HepG2 (cell line): ENCODE results near the gene PCGF3. TPM values are rescaled to one million over a fixed set of nuclear protein-coding genes. Genes with fewer than 3 reads are reported as not detected.
A peak's percentile ranks its signal among the peaks of the same experiment; 100 is the strongest.

ENCODE experiments used
- ATAC-seq: fragments of 200-7000 bp; cut with Tn5 transposase; 3 replicates; pipeline ENCODE4 v1.9.1; 2020; ENCODE audit warnings: mild to moderate bottlenecking, moderate library complexity
- BruUV-seq: library from RNA; stranded (reverse); fragments of 400-500 nt; replicated peaks from 2 replicates; lab custom pipeline; 2021; lab: Mats Ljungman, UMichigan
- CTCF ChIA-PET: fragments of 300-600 bp; formaldehyde crosslinking; extraction: SDS; loops from one replicate; lab custom pipeline; 2021; ENCODE audit warnings: low total read pairs, inconsistent platforms, low intra/inter-chr PET ratio; lab: Yijun Ruan, JAX
- POLR2A ChIA-PET: fragments of 350-600 bp; sonication (Branson Sonifier 250); formaldehyde crosslinking; loops from one replicate; lab custom pipeline; 2020; ENCODE audit warnings: antibody characterized with exemption, inconsistent platforms; lab: Yijun Ruan, JAX
- DNase-seq: peaks from one replicate; pipeline ENCODE4 v3.0.0-alpha.2; 2015; ENCODE audit warnings: low spot score
- FAIRE-seq: peaks from 3 replicates; lab custom pipeline; 2011; peaks lifted over from hg19 to GRCh38; lab: Jason Lieb, UNC
- H2AFZ ChIP-seq: one replicate; pipeline ENCODE4 v1.6.1; 2011; ENCODE audit warnings: low read length, inconsistent platforms
- H3K27ac ChIP-seq: fragments of 300-600 bp; 3 replicates; pipeline ENCODE4 v1.8.0; 2011; ENCODE audit warnings: mixed run types, mild to moderate bottlenecking, mixed read lengths, low read length, inconsistent platforms; ENCODE audit not compliant: insufficient read depth; ENCODE audit errors: extremely low read length
- H3K27me3 ChIP-seq, 2 experiments: fragments of 200-600 bp in 1 of 2; 2 replicates in 1 of 2; 3 replicates in 1 of 2; pipeline versions ENCODE4 v1.6.0 to v1.8.0; 2011; ENCODE audit warnings: low read length in 2 of 2, mild to moderate bottlenecking in 2 of 2, moderate library complexity in 2 of 2, inconsistent platforms in 1 of 2; ENCODE audit not compliant: insufficient read depth in 2 of 2, control insufficient read depth in 1 of 2
- H3K36me3 ChIP-seq, 2 experiments: fragments of 200-600 bp in 1 of 2; replicated peaks in 1 of 2; 2 replicates in 1 of 2; 3 replicates in 1 of 2; pipeline versions ENCODE4 v1.5.1 to v1.8.0; 2011; ENCODE audit warnings: low read length in 2 of 2, inconsistent platforms in 1 of 2; ENCODE audit not compliant: insufficient read depth in 2 of 2, control insufficient read depth in 1 of 2
- H3K4me1 ChIP-seq: 2 replicates; pipeline ENCODE4 v1.5.1; 2012; ENCODE audit warnings: low read length, inconsistent platforms; ENCODE audit not compliant: insufficient read depth
- H3K4me2 ChIP-seq: 2 replicates; pipeline ENCODE4 v1.6.0; 2011; ENCODE audit warnings: low read depth, low read length, inconsistent platforms
- H3K4me3 ChIP-seq, 3 experiments: fragments of 200-600 bp in 1 of 3; sonication (generic), shearing (Covaris generic) in 1 of 3; replicated peaks in 1 of 3; 2 replicates each; pipeline ENCODE4 v1.5.1; 2011 to 2016; ENCODE audit warnings: low read length in 3 of 3, inconsistent platforms in 2 of 3, low read depth in 2 of 3, mild to moderate bottlenecking in 2 of 3, control low read depth in 1 of 3, mixed read lengths in 1 of 3; ENCODE audit not compliant: insufficient read depth in 1 of 3
- H3K79me2 ChIP-seq: one replicate; pipeline ENCODE4 v1.6.1; 2011; ENCODE audit warnings: low read length, inconsistent platforms; ENCODE audit not compliant: insufficient read depth
- H3K9ac ChIP-seq: 2 replicates; pipeline ENCODE4 v1.6.0; 2011; ENCODE audit warnings: mild to moderate bottlenecking, low read depth, low read length, inconsistent platforms; ENCODE audit not compliant: insufficient read depth
- H3K9me3 ChIP-seq: 2 replicates; pipeline ENCODE4 v1.5.1; 2012; ENCODE audit warnings: mild to moderate bottlenecking, low read length
- H4K20me1 ChIP-seq: 2 replicates; pipeline ENCODE4 v1.6.0; 2011; ENCODE audit warnings: inconsistent platforms, mild to moderate bottlenecking, low read length, moderate library complexity; ENCODE audit not compliant: insufficient read depth
- MAX ChIP-seq: IDR thresholded peaks from 2 replicates; pipeline ENCODE4 v1.6.1; 2012; ENCODE audit warnings: inconsistent platforms
- MYC ChIP-seq: sonication (generic); formaldehyde crosslinking; IDR thresholded peaks from 2 replicates; pipeline ENCODE4 v1.9.0; 2021; ENCODE audit warnings: missing genetic modification reagents, borderline replicate concordance
- WGBS: methylation state at CpG from one replicate; pipeline ENCODE4 v1.1.6; 2017; ENCODE audit warnings: low lambda C conversion rate; 5-methylcytosine and 5-hydroxymethylcytosine counted together
- in situ Hi-C: cut with HindIII; loops from 2 replicates; pipeline ENCODE4 v1.10.0; 2017; ENCODE audit warnings: low pct_unique_long_range_greater_than_20kb; ENCODE audit not compliant: extremely low pct_ligation_motif_present
- intact Hi-C: fragments of 100-400 bp; cut with micrococcal nuclease; formaldehyde crosslinking; loops from one replicate; pipeline ENCODE4 v1.10.0; 2022; ENCODE audit not compliant: unreplicated experiment
- polyA plus RNA-seq, 8 experiments: library from polyadenylated mRNA; depleted of rRNA in 3 of 8; stranded (reverse) in 7 of 8; unstranded in 1 of 8; fragments of >200 nt; fragmentation: Illumina TruSeq in 4 of 8; extraction: Trizol in 4 of 8; gene quantifications; 2 replicates each; pipeline versions ENCODE4 v1.2.1 to v1.2.3, GENCODE V29; 2011 to 2016; ENCODE audit warnings: low read depth in 4 of 8, missing spikeins in 1 of 8, mixed read lengths in 1 of 8; ENCODE audit not compliant: insufficient read depth in 1 of 8
- total RNA-seq, 5 experiments: library from RNA; depleted of rRNA; stranded (reverse); fragments of >200 nt; fragmentation: Illumina TruSeq; extraction: Trizol; gene quantifications; 2 replicates each; pipeline ENCODE4 v1.2.3, GENCODE V29; 2016; ENCODE audit warnings: low read depth in 1 of 5

PCGF3 gene
- total and polyA plus RNA-seq, 2 of the 13 experiments (the other 11 are each of a cell fraction or from before 2014, with no cell fraction given), result 28.6 to 66.2 TPM

GRCh38 chr4:795726-796119, 90.1 kb downstream of the PCGF3 start:
- DNase-seq, result no peak
- no TSS peak for BruUV-seq
- Histone ChIP-seq H3K36me3 (no peaks in the 10 kb centered on the region), H3K9me3 (no peaks in the 10 kb centered on the region), H2AFZ (no peak overlapping the region), H3K4me2 (no peak overlapping the region), H3K4me3 (peak overlapping the region in 1 of 3 experiments; percentile 46; a peak in 1 of 6 replicates), H3K27ac (no peak overlapping the region), H3K4me1 (peaks cover 14% of the 10 kb centered on the region; the same call in 1 of the 2 replicates), H3K9ac (no peak overlapping the region), H4K20me1 (no peaks in the 10 kb centered on the region)
- CTCF ChIA-PET, result no interaction called here
- no peak for FAIRE-seq
- WGBS, result 37% methylated on average over 2 of the region's 20 CpGs
- TF ChIP-seq MAX, result no peak
- TF ChIP-seq, all 625 proteins: peak for 0
- Histone ChIP-seq H3K79me2 (no peaks in the 10 kb centered on the region), H3K27me3 (peaks cover 16 to 61% of the 10 kb centered on the region in 2 experiments)
- POLR2A ChIA-PET, result interaction anchor here (1.0 to 3.4 kb wide), 2 partner anchors 14 to 21 kb away, joined by 3 to 27 read pairs; no protein-coding TSS in a partner anchor
- intact Hi-C loops (no loop called here), in situ Hi-C loops (no loop called here)
- ATAC-seq, result no peak

GRCh38 chr4:796206-796605, 90.6 kb downstream of the PCGF3 start:
- Histone ChIP-seq H2AFZ (no peak overlapping the region), H3K79me2 (no peaks in the 10 kb centered on the region), H3K4me1 (peaks cover 14% of the 10 kb centered on the region; the same call in 1 of the 2 replicates), H3K36me3 (no peaks in the 10 kb centered on the region), H4K20me1 (no peaks in the 10 kb centered on the region), H3K27me3 (peaks cover 16 to 59% of the 10 kb centered on the region in 2 experiments), H3K27ac (no peak overlapping the region), H3K4me3 (no peak overlapping the region), H3K4me2 (no peak overlapping the region), H3K9ac (no peak overlapping the region), H3K9me3 (no peaks in the 10 kb centered on the region)
- intact Hi-C loops (no loop called here), in situ Hi-C loops (no loop called here)
- ChIA-PET CTCF (no interaction called here), POLR2A (no interaction called here)
- FAIRE-seq (no peak), ATAC-seq (no peak), DNase-seq (no peak)
- no peak for TF ChIP-seq MYC (CRISPR knock-in tag)
- WGBS, result 83% methylated on average over 17 of the region's 17 CpGs
- no TSS peak for BruUV-seq
